HG02571 (cell line): ENCODE results near the gene ACSL1.

Experiments used
- ATAC-seq: cut with Tn5 transposase; IDR thresholded peaks from one replicate; pipeline ENCODE4 v1.9.1; 2021; ENCODE audit warnings: mild to moderate bottlenecking, moderate library complexity; ENCODE audit not compliant: unreplicated experiment

Gene ACSL1

GRCh38 chr4:184825896-184826690, at the start of gene ACSL1:
Gene ACSL1 (minus strand): TSS chr4:184825968. CDS start chr4:184803514, 22,454 bp downstream.
- ATAC-seq, result peak; percentile 78

- ATAC-seq, result no peak
These were observed 47.3 kb upstream of the ACSL1 start for GRCh38 chr4:184873054-184873453.

GRCh38 chr4:184870718-184871117, 45.0 kb upstream of the ACSL1 start:
- no peak for ATAC-seq

- no peak for ATAC-seq
These were observed 42.9 kb upstream of the ACSL1 start for GRCh38 chr4:184868623-184869022.

- no peak for ATAC-seq
These were observed 38.1 kb upstream of the ACSL1 start for GRCh38 chr4:184863916-184864315.

- no peak for ATAC-seq
These were observed 35.3 kb upstream of the ACSL1 start for GRCh38 chr4:184861047-184861446.

GRCh38 chr4:184860018-184860779, 34.4 kb upstream of the ACSL1 start:
- peak; percentile 57 for ATAC-seq

GRCh38 chr4:184857441-184858121, 31.8 kb upstream of the ACSL1 start:
- no peak for ATAC-seq

GRCh38 chr4:184856277-184856609, 30.5 kb upstream of the ACSL1 start:
- ATAC-seq, result no peak

GRCh38 chr4:184854673-184855072, 28.9 kb upstream of the ACSL1 start:
- no peak for ATAC-seq

- ATAC-seq, result no peak
These were observed 27.7 kb upstream of the ACSL1 start for GRCh38 chr4:184853436-184853835.

- no peak for ATAC-seq
These were observed 26.1 kb upstream of the ACSL1 start for GRCh38 chr4:184851886-184852285.

GRCh38 chr4:184851200-184851541, 25.4 kb upstream of the ACSL1 start:
- peak; percentile 64 for ATAC-seq

- peak; percentile 44 for ATAC-seq
These were observed 24.8 kb upstream of the ACSL1 start for GRCh38 chr4:184850431-184851199.

GRCh38 chr4:184850018-184850417, 24.2 kb upstream of the ACSL1 start:
- no peak for ATAC-seq

GRCh38 chr4:184849185-184849584, 23.4 kb upstream of the ACSL1 start:
- ATAC-seq, result peak; percentile 37

GRCh38 chr4:184848510-184848909, 22.7 kb upstream of the ACSL1 start:
- ATAC-seq, result no peak

GRCh38 chr4:184846531-184846930, 20.8 kb upstream of the ACSL1 start:
- no peak for ATAC-seq

- no peak for ATAC-seq
These were observed 19.7 kb upstream of the ACSL1 start for GRCh38 chr4:184845367-184846021.

GRCh38 chr4:184844742-184845141, 19.0 kb upstream of the ACSL1 start:
- ATAC-seq, result no peak
